Heart left ventricle (tissue), 13 donors: ENCODE results near the gene PHEX.

Experiments
- POLR2A ChIP-seq, 2 donors: fragments of 450-650 bp; IDR thresholded peaks; one replicate each; pipeline ENCODE4 v1.6.1; 2017; ENCODE audit warnings: antibody characterized with exemption in 2 of 2, mild to moderate bottlenecking in 2 of 2, moderate library complexity in 2 of 2
- TF ChIP-seq, protein P1 (sequence below), 12 donors: fragments of 200-600 bp; sonication (generic) in 4 of 12; IDR thresholded peaks; one replicate each; pipeline versions ENCODE4 v1.5.0 to v1.8.0; 2018 to 2022; ENCODE audit warnings: antibody characterized with exemption in 12 of 12, mild to moderate bottlenecking in 5 of 12
- donor health status: ischemic (EF 13 %, LVEDD 7.1; RV severe dilation, severe dysfunction).
- donor health status: DM: no; HTN: yes; CAD: no.
- donor health status: DM: no; HTN: no; CAD: no.
- donor health status: ischemic (EF 25% LVEDD 6.9; RV normal size, moderate dysfunction).
- donor health status: ischemic (EF 25% LVEDD 5.7; RV mildly dilated, moderate dysfunction).
- donor health status: ischemic (EF 35%, LVEDD 5.7; RV mildly dilated, moderate dysfunction).
- donor health status: nonischemic (EF 11% LVEDD 7.7; RV severe dilation, severe dysfunction).
- donor health status: DM: yes; HTN: yes; CAD: no.
- donor health status: PGD.
- donor health status: ischemic (EF 29% LVEDD 5.4; RV normal size, mild dysfunction).
- donor health status: nonischemic (EF 23%, LVEDD 6.1; RV moderate dilation, normal function).

DNA sequence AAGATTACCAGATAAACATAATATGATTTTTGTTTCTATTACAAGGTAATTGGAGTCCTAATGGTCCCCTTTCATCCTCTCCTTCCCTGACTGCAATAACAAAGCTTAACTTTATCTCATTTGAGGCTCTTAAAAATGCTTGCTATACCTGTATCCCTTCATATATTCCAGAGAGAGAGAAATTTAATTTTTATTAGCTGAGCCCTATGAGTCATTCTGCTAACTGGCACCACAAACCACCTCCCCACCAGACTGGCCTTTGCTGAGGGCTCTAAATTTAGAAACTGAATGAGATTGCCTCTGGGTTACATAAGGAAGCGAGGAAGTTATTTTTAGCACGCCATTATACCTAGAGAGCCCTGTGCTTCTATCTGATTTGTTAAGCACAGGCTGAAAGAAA, 268.0 kb downstream of the PHEX start:
- TF ChIP-seq, protein P1, sequence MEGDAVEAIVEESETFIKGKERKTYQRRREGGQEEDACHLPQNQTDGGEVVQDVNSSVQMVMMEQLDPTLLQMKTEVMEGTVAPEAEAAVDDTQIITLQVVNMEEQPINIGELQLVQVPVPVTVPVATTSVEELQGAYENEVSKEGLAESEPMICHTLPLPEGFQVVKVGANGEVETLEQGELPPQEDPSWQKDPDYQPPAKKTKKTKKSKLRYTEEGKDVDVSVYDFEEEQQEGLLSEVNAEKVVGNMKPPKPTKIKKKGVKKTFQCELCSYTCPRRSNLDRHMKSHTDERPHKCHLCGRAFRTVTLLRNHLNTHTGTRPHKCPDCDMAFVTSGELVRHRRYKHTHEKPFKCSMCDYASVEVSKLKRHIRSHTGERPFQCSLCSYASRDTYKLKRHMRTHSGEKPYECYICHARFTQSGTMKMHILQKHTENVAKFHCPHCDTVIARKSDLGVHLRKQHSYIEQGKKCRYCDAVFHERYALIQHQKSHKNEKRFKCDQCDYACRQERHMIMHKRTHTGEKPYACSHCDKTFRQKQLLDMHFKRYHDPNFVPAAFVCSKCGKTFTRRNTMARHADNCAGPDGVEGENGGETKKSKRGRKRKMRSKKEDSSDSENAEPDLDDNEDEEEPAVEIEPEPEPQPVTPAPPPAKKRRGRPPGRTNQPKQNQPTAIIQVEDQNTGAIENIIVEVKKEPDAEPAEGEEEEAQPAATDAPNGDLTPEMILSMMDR (IDR thresholded peaks at IDR 0.05), result no peak
- TF ChIP-seq POLR2A (IDR thresholded peaks at IDR 0.05), result no peak
